OCI-LY3 (cell line): Measurements from ENCODE around the gene XRCC5.
A peak's percentile ranks its signal among the peaks of the same experiment; 100 is the strongest.

Experiments used
- H2AFZ ChIP-seq: fragments of 200-600, 300-600 bp; shearing (Covaris generic); 2 replicates; pipeline ENCODE4 v1.6.0; 2014; ENCODE audit warnings: antibody characterized with exemption, low read depth, low read length
- H3K27ac ChIP-seq: fragments of 200-600, 300-600 bp; sonication (generic); 2 replicates; pipeline ENCODE4 v1.5.1; 2014; ENCODE audit warnings: mild to moderate bottlenecking, low read length, moderate library complexity, mixed read lengths
- H3K27me3 ChIP-seq: fragments of 200-600, 300-600 bp; sonication (generic); 2 replicates; pipeline ENCODE4 v1.6.1; 2014; ENCODE audit warnings: low read depth, low read length, mixed read lengths
- H3K36me3 ChIP-seq: fragments of 200-600, 300-600 bp; sonication (generic); replicated peaks from 2 replicates; pipeline ENCODE3; 2014; ENCODE audit warnings: low read depth, low read length, mixed read lengths
- H3K4me1 ChIP-seq: fragments of 300-600, 200-600 bp; sonication (generic); 2 replicates; pipeline ENCODE4 v1.6.1; 2014; ENCODE audit warnings: low read length, mixed read lengths
- H3K4me2 ChIP-seq: fragments of 200-600, 300-600 bp; sonication (generic); 2 replicates; pipeline ENCODE4 v1.6.1; 2014; ENCODE audit warnings: low read length, mixed read lengths
- H3K4me3 ChIP-seq: fragments of 300-600, 200-600 bp; sonication (generic); 2 replicates; pipeline ENCODE4 v1.5.1; 2014; ENCODE audit warnings: antibody characterized with exemption, mild to moderate bottlenecking, low read length, moderate library complexity
- H3K79me2 ChIP-seq: fragments of 300-600, 200-600 bp; shearing (Covaris generic); 2 replicates; pipeline ENCODE4 v1.6.1; 2014; ENCODE audit warnings: mild to moderate bottlenecking, low read length, mixed read lengths
- H3K9ac ChIP-seq: fragments of 300-600, 200-600 bp; shearing (Covaris generic); 2 replicates; pipeline ENCODE4 v1.6.0; 2014; ENCODE audit warnings: mild to moderate bottlenecking, low read length, moderate library complexity
- H3K9me3 ChIP-seq: fragments of 200-600, 300-600 bp; shearing (Covaris generic); 2 replicates; pipeline ENCODE4 v1.6.1; 2014; ENCODE audit warnings: low read length, mixed read lengths; ENCODE audit not compliant: insufficient read depth
- H4K20me1 ChIP-seq: fragments of 200-600, 300-600 bp; sonication (generic); 2 replicates; pipeline ENCODE4 v1.6.1; 2016; ENCODE audit warnings: low read length, mixed read lengths; ENCODE audit not compliant: insufficient read depth
- CTCF ChIP-seq: fragments of 200-600, 300-600 bp; sonication (generic); IDR thresholded peaks from 2 replicates; pipeline ENCODE4 v1.5.1; 2014; ENCODE audit warnings: antibody characterized with exemption, low read length, low read depth
- EZH2phosphoT487 ChIP-seq: fragments of 200-600 bp; shearing (Covaris generic); IDR thresholded peaks from 2 replicates; pipeline ENCODE4 v1.6.1; 2018; ENCODE audit warnings: antibody characterized with exemption, mixed run types, low read depth

The XRCC5 gene

GRCh38 chr2:216221811-216222210 lies 112.7 kb downstream of the XRCC5 start:
- Histone ChIP-seq H3K79me2 (no peaks in the 10 kb centered on the region), H3K9ac (peak overlapping the region; percentile 77), H4K20me1 (no peaks in the 10 kb centered on the region), H3K9me3 (no peaks in the 10 kb centered on the region), H3K4me3 (peak overlapping the region; percentile 64; the same call in 1 of the 2 replicates), H3K4me1 (peaks cover 44% of the 10 kb centered on the region), H2AFZ (no peak overlapping the region), H3K27ac (peak overlapping the region; percentile 100), H3K36me3 (peaks cover 5% of the 10 kb centered on the region), H3K4me2 (peak overlapping the region; percentile 89), H3K27me3 (no peaks in the 10 kb centered on the region)
- TF ChIP-seq EZH2phosphoT487 (no peak), CTCF (no peak)

DNA sequence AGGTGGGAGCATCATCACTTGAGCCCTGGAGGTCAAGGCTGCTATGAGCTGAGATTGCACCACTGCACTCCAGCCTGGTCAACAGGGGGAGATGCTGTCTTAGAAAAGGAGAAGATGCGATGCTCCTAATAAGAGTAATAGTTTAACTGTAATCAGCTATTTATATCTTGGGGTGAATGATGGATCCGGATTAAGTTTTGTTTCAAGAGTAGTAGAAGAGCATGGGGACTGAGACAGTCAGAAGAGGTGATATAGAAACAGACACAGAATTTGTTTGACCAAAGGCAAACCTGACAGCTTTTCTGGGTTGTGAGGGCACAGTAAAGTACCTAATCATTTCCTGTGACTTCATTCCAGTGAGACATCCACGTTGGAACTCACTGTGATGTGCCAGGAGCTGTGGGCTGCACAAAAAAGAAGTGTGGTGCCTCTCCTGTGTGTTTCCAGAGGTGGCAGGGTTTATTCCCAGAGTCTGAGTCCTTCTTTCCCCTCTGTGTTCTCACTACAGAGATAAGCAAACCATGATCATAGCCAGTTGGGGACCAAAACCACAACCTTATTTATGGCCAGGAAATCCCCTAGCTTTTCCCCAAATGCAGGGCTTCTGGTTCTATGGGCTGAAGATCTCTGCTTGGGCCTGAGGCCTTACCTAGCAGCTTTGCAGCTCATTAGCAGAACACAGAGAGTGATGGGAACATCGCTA lies 113.7 kb downstream of the XRCC5 start:
- 0 out of 2 replicates have a peak overlapping the region, but pooled peaks have one; percentile 8 for H2AFZ ChIP-seq
- H3K4me1 ChIP-seq = peaks cover 41% of the 10 kb centered on the region
- H3K27ac ChIP-seq = peak overlapping the region; percentile 100
- TF ChIP-seq CTCF (peak; percentile 68), EZH2phosphoT487 (no peak)
- H4K20me1 ChIP-seq = no peaks in the 10 kb centered on the region
- H3K79me2 ChIP-seq = no peaks in the 10 kb centered on the region
- H3K9ac ChIP-seq = peak overlapping the region; percentile 77
- no peaks in the 10 kb centered on the region for H3K27me3 ChIP-seq
- peaks cover 5% of the 10 kb centered on the region for H3K36me3 ChIP-seq
- H3K9me3 ChIP-seq = no peaks in the 10 kb centered on the region
- peak overlapping the region; percentile 89 for H3K4me2 ChIP-seq
- peak overlapping the region; percentile 64 for H3K4me3 ChIP-seq

- Histone ChIP-seq H3K9me3 (no peaks in the 10 kb centered on the region), H3K4me1 (peaks cover 41% of the 10 kb centered on the region), H3K79me2 (no peaks in the 10 kb centered on the region), H3K27ac (peak overlapping the region; percentile 100; the same call in 1 of the 2 replicates), H3K4me2 (no peak overlapping the region), H2AFZ (no peak overlapping the region), H3K9ac (no peak overlapping the region), H3K4me3 (no peak overlapping the region), H3K27me3 (no peaks in the 10 kb centered on the region), H3K36me3 (peaks cover 5% of the 10 kb centered on the region), H4K20me1 (no peaks in the 10 kb centered on the region)
- TF ChIP-seq EZH2phosphoT487 (no peak), CTCF (no peak)
Observed at GRCh38 chr2:216224388-216224787, 115.2 kb downstream of the XRCC5 start.

DNA sequence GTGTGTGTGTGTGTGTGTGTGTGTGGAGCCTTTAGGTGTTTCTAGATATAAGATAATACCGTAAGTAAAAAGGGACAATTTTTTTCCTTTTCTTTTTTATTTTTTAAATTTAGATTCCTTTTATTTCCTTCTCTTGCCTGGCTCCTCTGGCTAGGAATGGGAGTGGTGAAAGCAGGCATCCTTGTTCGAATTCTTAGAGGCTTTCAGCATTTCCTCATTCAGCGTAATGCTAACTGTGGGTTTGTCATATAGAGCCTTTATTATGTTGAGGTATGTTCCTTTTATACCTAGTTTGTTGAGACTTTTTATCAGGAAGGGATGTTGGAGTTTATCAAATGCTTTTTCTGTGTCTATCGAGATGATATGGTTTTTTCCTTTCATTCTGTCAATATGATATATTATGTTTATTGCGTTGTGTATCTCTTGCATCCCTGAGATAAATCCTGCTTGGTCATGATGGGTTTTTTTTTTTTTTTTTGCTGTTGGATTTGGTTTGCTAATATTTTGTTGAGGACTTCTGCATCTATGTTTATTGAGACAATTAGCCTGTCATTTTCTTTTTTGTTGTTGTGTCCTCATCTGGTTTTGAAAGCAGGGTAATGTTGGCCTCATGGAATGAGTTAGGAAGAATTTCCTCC lies 120.2 kb downstream of the XRCC5 start:
- Histone ChIP-seq H3K36me3 (peaks cover 15% of the 10 kb centered on the region), H3K27me3 (no peaks in the 10 kb centered on the region)
- TF ChIP-seq CTCF (no peak), EZH2phosphoT487 (no peak)

More for the DNA sequence above, 120.2 kb downstream of the XRCC5 start:
- Histone ChIP-seq H3K4me3 (no peak overlapping the region), H3K27ac (no peak overlapping the region), H3K79me2 (no peaks in the 10 kb centered on the region), H3K9ac (no peak overlapping the region), H3K4me1 (peaks cover 2% of the 10 kb centered on the region), H2AFZ (no peak overlapping the region), H3K9me3 (peaks cover 15% of the 10 kb centered on the region), H3K4me2 (no peak overlapping the region), H4K20me1 (no peaks in the 10 kb centered on the region)
